ENCODE data around the gene SCO2.
A peak's percentile ranks its signal among the peaks of the same experiment; 100 is the strongest.

DNA sequence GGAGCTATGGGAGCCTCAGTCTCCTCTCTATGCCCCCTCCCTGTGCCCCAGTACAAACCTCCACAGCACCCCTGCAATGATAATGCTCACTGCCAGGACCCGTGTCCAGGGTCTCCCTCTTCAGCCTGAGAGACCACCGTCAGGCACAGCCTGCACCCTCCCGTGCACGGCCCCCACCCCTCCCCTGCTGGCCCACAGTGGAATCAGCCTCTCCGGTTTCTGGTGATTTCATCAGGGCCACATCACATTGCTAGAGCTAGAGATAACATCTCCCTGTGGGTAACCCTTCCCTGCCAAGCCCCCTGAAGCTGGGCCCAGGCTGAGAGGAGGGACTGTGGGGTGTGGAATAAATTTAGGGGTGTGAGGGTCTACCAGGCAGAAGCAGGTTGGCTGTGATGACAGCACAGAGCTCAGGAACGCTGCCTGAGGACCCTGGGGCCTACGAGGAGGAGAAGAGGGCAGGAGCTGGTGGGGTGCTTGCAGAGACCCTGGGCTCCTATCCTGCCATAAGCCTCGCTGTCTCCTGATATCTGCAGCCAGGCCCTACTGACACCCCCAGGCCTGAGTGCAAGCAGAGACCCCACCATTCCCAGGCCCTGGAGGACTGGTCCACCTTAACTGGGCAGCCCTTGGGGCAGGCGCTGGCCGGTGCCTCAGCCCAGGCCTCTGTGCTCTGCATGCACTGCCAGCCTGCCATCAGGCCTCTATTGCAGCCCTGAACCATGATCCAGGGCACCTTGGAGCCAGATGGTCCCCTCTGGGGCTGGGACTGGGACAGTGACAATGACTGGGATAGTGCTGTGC, 20.3 kb upstream of the SCO2 start, which contains the start of gene KLHDC7B:
- TF ChIP-seq, protein P1, sequence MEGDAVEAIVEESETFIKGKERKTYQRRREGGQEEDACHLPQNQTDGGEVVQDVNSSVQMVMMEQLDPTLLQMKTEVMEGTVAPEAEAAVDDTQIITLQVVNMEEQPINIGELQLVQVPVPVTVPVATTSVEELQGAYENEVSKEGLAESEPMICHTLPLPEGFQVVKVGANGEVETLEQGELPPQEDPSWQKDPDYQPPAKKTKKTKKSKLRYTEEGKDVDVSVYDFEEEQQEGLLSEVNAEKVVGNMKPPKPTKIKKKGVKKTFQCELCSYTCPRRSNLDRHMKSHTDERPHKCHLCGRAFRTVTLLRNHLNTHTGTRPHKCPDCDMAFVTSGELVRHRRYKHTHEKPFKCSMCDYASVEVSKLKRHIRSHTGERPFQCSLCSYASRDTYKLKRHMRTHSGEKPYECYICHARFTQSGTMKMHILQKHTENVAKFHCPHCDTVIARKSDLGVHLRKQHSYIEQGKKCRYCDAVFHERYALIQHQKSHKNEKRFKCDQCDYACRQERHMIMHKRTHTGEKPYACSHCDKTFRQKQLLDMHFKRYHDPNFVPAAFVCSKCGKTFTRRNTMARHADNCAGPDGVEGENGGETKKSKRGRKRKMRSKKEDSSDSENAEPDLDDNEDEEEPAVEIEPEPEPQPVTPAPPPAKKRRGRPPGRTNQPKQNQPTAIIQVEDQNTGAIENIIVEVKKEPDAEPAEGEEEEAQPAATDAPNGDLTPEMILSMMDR (conservative IDR thresholded peaks at IDR 0.05), result peak; percentile 52; the same call in 1 of the 2 replicates
- TF ChIP-seq EZH2 (IDR thresholded peaks at IDR 0.05; ENCODE audit: low read depth), result no peak
